ENCODE measurements around the gene CHIT1. TPM values are rescaled to one million over a fixed set of nuclear protein-coding genes. Genes with fewer than 3 reads are reported as not detected.

Gene CHIT1
- total RNA-seq, 1 donor from 2014 or later = 225 TPM

DNA sequence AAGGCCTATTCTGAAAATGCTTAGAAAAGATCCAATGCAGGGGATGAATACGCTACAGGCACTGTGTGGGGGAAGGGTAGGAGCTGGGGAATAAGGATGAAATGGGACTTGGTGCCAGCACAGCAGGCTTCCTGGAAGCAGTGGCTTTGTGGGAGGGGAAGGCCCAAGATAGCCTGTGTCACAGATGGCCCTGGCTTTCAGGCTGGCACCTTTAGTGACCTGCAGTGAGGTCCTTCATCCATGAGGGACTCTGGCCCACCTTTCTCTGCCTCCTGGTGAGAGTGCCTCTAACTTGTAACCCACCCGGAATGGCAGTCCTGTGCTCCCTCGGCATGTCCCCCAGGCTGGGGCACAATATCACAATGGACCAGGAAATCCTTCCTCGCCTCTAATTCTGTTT lies 43.9 kb downstream of the CHIT1 start:
- ATAC-seq = no peak

GRCh38 chr1:203185061-203185461 lies 44.4 kb downstream of the CHIT1 start:
- Histone ChIP-seq H3K27me3 (ENCODE audit: low read depth) (no peaks in the 10 kb centered on the region), H3K4me1 (peaks cover 14% of the 10 kb centered on the region), H3K36me3 (no peaks in the 10 kb centered on the region), H3K4me3 (no peak overlapping the region), H3K27ac (no peak overlapping the region), H3K9me3 (no peaks in the 10 kb centered on the region)
- ATAC-seq (no peak), DNase-seq (no peak)
- TF ChIP-seq, protein P1, sequence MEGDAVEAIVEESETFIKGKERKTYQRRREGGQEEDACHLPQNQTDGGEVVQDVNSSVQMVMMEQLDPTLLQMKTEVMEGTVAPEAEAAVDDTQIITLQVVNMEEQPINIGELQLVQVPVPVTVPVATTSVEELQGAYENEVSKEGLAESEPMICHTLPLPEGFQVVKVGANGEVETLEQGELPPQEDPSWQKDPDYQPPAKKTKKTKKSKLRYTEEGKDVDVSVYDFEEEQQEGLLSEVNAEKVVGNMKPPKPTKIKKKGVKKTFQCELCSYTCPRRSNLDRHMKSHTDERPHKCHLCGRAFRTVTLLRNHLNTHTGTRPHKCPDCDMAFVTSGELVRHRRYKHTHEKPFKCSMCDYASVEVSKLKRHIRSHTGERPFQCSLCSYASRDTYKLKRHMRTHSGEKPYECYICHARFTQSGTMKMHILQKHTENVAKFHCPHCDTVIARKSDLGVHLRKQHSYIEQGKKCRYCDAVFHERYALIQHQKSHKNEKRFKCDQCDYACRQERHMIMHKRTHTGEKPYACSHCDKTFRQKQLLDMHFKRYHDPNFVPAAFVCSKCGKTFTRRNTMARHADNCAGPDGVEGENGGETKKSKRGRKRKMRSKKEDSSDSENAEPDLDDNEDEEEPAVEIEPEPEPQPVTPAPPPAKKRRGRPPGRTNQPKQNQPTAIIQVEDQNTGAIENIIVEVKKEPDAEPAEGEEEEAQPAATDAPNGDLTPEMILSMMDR (IDR thresholded peaks at IDR 0.05) = no peak
- intact Hi-C loops (cut with DNase I) = no loop called here

More for the DNA sequence above, 43.9 kb downstream of the CHIT1 start:
- Histone ChIP-seq H3K4me1 (peaks cover 14% of the 10 kb centered on the region), H3K4me3 (no peak overlapping the region), H3K36me3 (no peaks in the 10 kb centered on the region), H3K9me3 (no peaks in the 10 kb centered on the region), H3K27me3 (ENCODE audit: low read depth) (no peaks in the 10 kb centered on the region), H3K27ac (no peak overlapping the region)
- intact Hi-C loops (cut with DNase I) = no loop called here
- TF ChIP-seq, protein P1 (IDR thresholded peaks at IDR 0.05) = no peak
- no peak for DNase-seq

DNA sequence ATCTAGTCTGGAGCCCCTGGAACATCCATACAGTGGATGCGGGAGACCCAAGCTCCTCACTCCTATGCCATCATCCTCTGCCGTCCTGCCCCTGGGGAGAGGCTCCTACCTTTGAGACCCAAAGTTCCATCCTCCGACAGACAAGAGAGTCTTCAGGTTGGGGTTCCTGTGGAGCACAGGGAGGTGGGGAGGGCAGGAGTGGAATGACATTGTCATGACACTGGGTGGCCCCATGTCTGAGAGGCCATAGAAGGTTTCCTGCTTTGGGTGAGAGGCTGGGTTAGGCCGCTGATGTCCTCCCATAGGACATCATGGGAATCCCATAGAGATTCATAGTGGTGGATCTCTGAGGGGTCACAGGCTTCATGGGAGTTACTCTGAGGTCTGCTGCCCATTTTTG lies 45.0 kb downstream of the CHIT1 start:
- intact Hi-C loops (cut with DNase I) = no loop called here
- DNase-seq (no peak), ATAC-seq (no peak)
- TF ChIP-seq, protein P1 (IDR thresholded peaks at IDR 0.05) = no peak
- no peaks in the 10 kb centered on the region for H3K27me3 ChIP-seq (ENCODE audit: low read depth)
- H3K4me3 ChIP-seq = no peak overlapping the region
- H3K36me3 ChIP-seq = no peaks in the 10 kb centered on the region
- H3K9me3 ChIP-seq = no peaks in the 10 kb centered on the region
- no peak overlapping the region for H3K27ac ChIP-seq
- peaks cover 14% of the 10 kb centered on the region for H3K4me1 ChIP-seq

GRCh38 chr1:203183828-203184227 lies 45.6 kb downstream of the CHIT1 start:
- intact Hi-C loops (cut with DNase I) = no loop called here
- no peaks in the 10 kb centered on the region for H3K9me3 ChIP-seq
- H3K36me3 ChIP-seq = no peaks in the 10 kb centered on the region
- no peak overlapping the region for H3K4me3 ChIP-seq
- DNase-seq (no peak), ATAC-seq (no peak)
- peaks cover 14% of the 10 kb centered on the region for H3K4me1 ChIP-seq
- TF ChIP-seq, protein P1 (IDR thresholded peaks at IDR 0.05) = no peak
- H3K27ac ChIP-seq = no peak overlapping the region
- no peaks in the 10 kb centered on the region for H3K27me3 ChIP-seq (ENCODE audit: low read depth)

DNA sequence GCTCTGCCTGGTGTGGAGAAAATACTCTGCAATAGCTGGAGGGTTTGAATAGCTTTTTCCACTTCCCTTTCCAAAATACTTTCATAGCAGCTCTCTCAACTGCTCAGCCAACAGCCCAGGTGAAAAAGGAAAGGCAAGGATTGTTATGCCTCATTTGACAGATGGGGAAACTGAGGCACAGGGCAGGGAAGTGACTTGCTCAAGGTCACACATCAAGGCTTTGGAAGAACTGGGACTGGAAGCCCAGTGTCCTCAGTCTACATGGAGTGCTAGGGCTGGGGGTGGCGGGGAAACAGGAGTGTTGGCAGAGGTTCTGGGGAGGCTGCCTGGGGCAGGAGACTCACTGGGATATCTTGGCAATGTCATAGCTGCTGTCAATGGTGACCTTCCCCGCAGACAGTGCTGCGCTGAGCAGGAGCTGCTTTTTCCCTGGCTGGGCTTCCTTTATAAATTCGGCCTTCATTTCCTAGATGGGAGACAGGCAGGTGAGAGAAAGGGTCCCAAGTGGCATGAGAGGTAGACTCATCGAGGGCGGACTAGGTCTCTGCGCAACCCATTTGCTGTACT lies 47.0 kb downstream of the CHIT1 start:
- no peaks in the 10 kb centered on the region for H3K36me3 ChIP-seq
- H3K27ac ChIP-seq = no peak overlapping the region
- no peaks in the 10 kb centered on the region for H3K9me3 ChIP-seq
- DNase-seq (no peak), ATAC-seq (no peak)
- intact Hi-C loops (cut with DNase I) = no loop called here
- H3K4me3 ChIP-seq = no peak overlapping the region
- TF ChIP-seq, protein P1 (IDR thresholded peaks at IDR 0.05) = no peak
- peaks cover 13% of the 10 kb centered on the region for H3K4me1 ChIP-seq
- H3K27me3 ChIP-seq (ENCODE audit: low read depth) = no peaks in the 10 kb centered on the region
